Endodermal cell (in vitro differentiated cells): Measurements from ENCODE around the gene VPS33B. TPM values are rescaled to one million over a fixed set of nuclear protein-coding genes. Genes with fewer than 3 reads are reported as not detected.

Source experiments
- DNase-seq: peaks from one replicate; pipeline ENCODE4 v3.0.0-alpha.2; 2017
- H3K27ac ChIP-seq: 2 replicates; pipeline ENCODE4 v1.5.1; 2013; ENCODE audit warnings: mild to moderate bottlenecking, low read depth, low read length, moderate library complexity
- H3K27me3 ChIP-seq: 2 replicates; pipeline ENCODE4 v1.6.1; 2013; ENCODE audit warnings: mild to moderate bottlenecking, low read length, moderate library complexity; ENCODE audit not compliant: insufficient read depth, control insufficient read depth, poor library complexity, severe bottlenecking
- H3K36me3 ChIP-seq: 2 replicates; pipeline ENCODE4 v1.7.0; 2013; ENCODE audit warnings: mild to moderate bottlenecking, low read length, moderate library complexity; ENCODE audit not compliant: control insufficient read depth, insufficient read depth
- H3K4me1 ChIP-seq: one replicate; pipeline ENCODE4 v1.7.0; 2013; ENCODE audit warnings: low read length; ENCODE audit not compliant: control insufficient read depth, insufficient read depth
- H3K4me3 ChIP-seq: 2 replicates; pipeline ENCODE4 v1.5.1; 2013; ENCODE audit warnings: mild to moderate bottlenecking, low read length, moderate library complexity
- H3K9ac ChIP-seq: 2 replicates; pipeline ENCODE4 v1.6.1; 2013; ENCODE audit warnings: mild to moderate bottlenecking, low read length, moderate library complexity; ENCODE audit not compliant: poor library complexity, severe bottlenecking; ENCODE audit errors: extremely low read depth
- H3K9me3 ChIP-seq: 2 replicates; pipeline ENCODE4 v1.6.1; 2013; ENCODE audit warnings: mild to moderate bottlenecking, low read length, moderate library complexity; ENCODE audit not compliant: control insufficient read depth
- H3K27ac Mint-ChIP-seq: 2 replicates; pipeline ENCODE4 v1.8.0; 2020; ENCODE audit warnings: mixed read lengths
- H3K27me3 Mint-ChIP-seq: 2 replicates; pipeline ENCODE4 v1.8.0; 2021; ENCODE audit warnings: mild to moderate bottlenecking, mixed read lengths; ENCODE audit not compliant: insufficient read depth
- H3K36me3 Mint-ChIP-seq: 2 replicates; pipeline ENCODE4 v1.8.0; 2020; ENCODE audit warnings: low read depth, mixed read lengths
- H3K4me1 Mint-ChIP-seq: 2 replicates; pipeline ENCODE4 v1.8.0; 2020; ENCODE audit warnings: mixed read lengths
- H3K4me3 Mint-ChIP-seq: 2 replicates; pipeline ENCODE4 v1.8.0; 2020; ENCODE audit warnings: mild to moderate bottlenecking, moderate library complexity, mixed read lengths
- H3K9me3 Mint-ChIP-seq: 2 replicates; pipeline ENCODE4 v1.8.0; 2020; ENCODE audit warnings: mild to moderate bottlenecking, mixed read lengths
- CTCF ChIP-seq: fragments of 200-600 bp; sonication (generic); conservative IDR thresholded peaks from 2 replicates; pipeline ENCODE4 v1.5.0; 2021; ENCODE audit warnings: antibody characterized with exemption, mild to moderate bottlenecking
- WGBS, 2 experiments: methylation state at CpG; one replicate each; pipeline versions ENCODE4 v1.1.5 to v1.1.7; 2013; ENCODE audit warnings: missing lambda C conversion rate in 2 of 2, mixed read lengths in 1 of 2; ENCODE audit not compliant: insufficient coverage in 1 of 2, insufficient read length in 1 of 2; 5-methylcytosine and 5-hydroxymethylcytosine counted together
- total RNA-seq, 2 donors: library from RNA; stranded (reverse); fragmentation: NEBNext Ultra II Directional in 1 of 2; extraction: Animal tissue kit (Norgen Biotek cat#: 25700) in 1 of 2; gene quantifications; 2 replicates in 1 of 2; 3 replicates in 1 of 2; pipeline ENCODE4 v1.2.1, GENCODE V29; 2021

The VPS33B gene
- total RNA-seq, 2 donors from 2014 or later = 22.4 to 25.0 TPM

GRCh38 chr15:90967206-90967605, 55.2 kb downstream of the VPS33B start:
- H3K4me3 Mint-ChIP-seq = no peak overlapping the region
- Histone ChIP-seq H3K27me3 (no peaks in the 10 kb centered on the region), H3K9ac (no peak overlapping the region), H3K4me3 (no peak overlapping the region), H3K36me3 (peaks cover 79% of the 10 kb centered on the region), H3K9me3 (no peaks in the 10 kb centered on the region), H3K4me1 (no peaks in the 10 kb centered on the region), H3K27ac (no peak overlapping the region)
- no peaks in the 10 kb centered on the region for H3K9me3 Mint-ChIP-seq
- WGBS, 2 experiments = 95 to 97% methylated on average over 4 to 5 of the region's 5 CpGs
- no peak for TF ChIP-seq CTCF
- H3K27me3 Mint-ChIP-seq = no peaks in the 10 kb centered on the region
- H3K27ac Mint-ChIP-seq = peak overlapping the region; percentile 39
- no peaks in the 10 kb centered on the region for H3K4me1 Mint-ChIP-seq
- peaks cover 69% of the 10 kb centered on the region for H3K36me3 Mint-ChIP-seq
- DNase-seq = no peak

GRCh38 chr15:90966262-90966661, 56.1 kb downstream of the VPS33B start:
- Histone ChIP-seq H3K9me3 (no peaks in the 10 kb centered on the region), H3K27ac (no peak overlapping the region), H3K9ac (no peak overlapping the region), H3K4me1 (no peaks in the 10 kb centered on the region), H3K36me3 (peaks cover 88% of the 10 kb centered on the region), H3K4me3 (no peak overlapping the region), H3K27me3 (no peaks in the 10 kb centered on the region)
- Mint-ChIP-seq H3K27me3 (no peaks in the 10 kb centered on the region), H3K4me3 (no peak overlapping the region), H3K4me1 (no peaks in the 10 kb centered on the region), H3K9me3 (no peaks in the 10 kb centered on the region), H3K36me3 (peaks cover 78% of the 10 kb centered on the region), H3K27ac (no peak overlapping the region)
- no peak for DNase-seq
- 97 to 98% methylated on average over 6 to 9 of the region's 9 CpGs for WGBS, 2 experiments
- no peak for TF ChIP-seq CTCF

GRCh38 chr15:90962021-90962420, 60.4 kb downstream of the VPS33B start:
- DNase-seq = no peak
- Histone ChIP-seq H3K27me3 (no peaks in the 10 kb centered on the region), H3K27ac (no peak overlapping the region), H3K9ac (no peak overlapping the region), H3K36me3 (peaks cover 58% of the 10 kb centered on the region), H3K4me1 (no peaks in the 10 kb centered on the region), H3K4me3 (no peak overlapping the region), H3K9me3 (no peaks in the 10 kb centered on the region)
- Mint-ChIP-seq H3K9me3 (no peaks in the 10 kb centered on the region), H3K4me3 (no peak overlapping the region), H3K36me3 (peaks cover 53% of the 10 kb centered on the region), H3K4me1 (peaks cover 5% of the 10 kb centered on the region), H3K27ac (no peak overlapping the region), H3K27me3 (no peaks in the 10 kb centered on the region)
- TF ChIP-seq CTCF = no peak
- WGBS, 2 experiments = 93 to 100% methylated on average over 4 of the region's 4 CpGs
